ENCODE results near the gene SLC6A12. TPM values are rescaled to one million over a fixed set of nuclear protein-coding genes. Genes with fewer than 3 reads are reported as not detected.

The SLC6A12 gene
- not detected for total RNA-seq

DNA sequence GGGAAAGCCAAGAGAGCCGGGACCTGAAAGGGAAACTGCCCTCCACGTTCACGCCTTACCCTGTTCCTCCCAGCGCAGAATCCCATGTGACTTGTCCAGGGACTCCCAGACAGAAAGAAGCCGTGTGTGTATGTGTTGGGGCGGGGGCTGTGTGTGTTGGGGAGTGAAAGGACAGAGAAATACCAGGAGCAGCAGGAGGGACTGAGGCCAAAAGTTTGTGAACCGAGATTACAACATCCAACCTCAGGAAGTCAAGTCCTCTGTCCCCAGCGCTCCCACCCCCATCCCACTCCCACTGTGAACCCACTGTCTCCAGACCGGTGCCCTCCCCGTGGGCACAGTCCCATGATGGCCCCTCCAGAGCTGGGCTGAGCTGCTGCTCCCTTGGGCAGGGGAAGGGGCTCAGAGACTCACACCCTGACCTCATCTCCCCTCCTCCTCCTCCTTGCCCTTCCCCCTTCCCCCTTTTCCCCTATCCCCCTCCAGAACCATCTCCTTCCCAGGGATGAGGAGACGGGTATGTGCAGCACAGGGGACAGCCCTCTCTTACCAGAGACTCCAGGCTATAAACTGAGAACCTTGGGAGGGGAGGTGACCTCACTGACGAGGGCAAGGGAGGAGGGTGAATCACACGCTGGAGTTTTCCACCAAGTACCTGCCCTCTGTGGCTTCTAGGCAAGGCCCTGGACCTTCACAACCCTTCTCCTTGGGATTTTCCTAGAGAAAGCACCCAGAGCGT, at the start of gene SLC6A12:
TSS of gene SLC6A12 (minus strand) at position 155 of the 739 bp plus-strand sequence. CDS start 4,171 bp downstream, outside the sequence.
- Mint-ChIP-seq H3K27ac (no peak within 1 kb of the TSS), H3K36me3 (ENCODE audit: low read depth) (no peaks in the 10 kb centered on the region), H3K4me1 (ENCODE audit: low read depth) (no peaks in the 10 kb centered on the region), H3K27me3 (ENCODE audit: low read depth) (peaks cover 12% of the 10 kb centered on the region), H3K9me3 (ENCODE audit: insufficient read depth) (no peaks in the 10 kb centered on the region), H3K4me3 (no peak within 1 kb of the TSS)
- POLR2A ChIA-PET, result no interaction called here
- DNase-seq (no peak), ATAC-seq (no peak)
- CTCF ChIA-PET, result interaction anchor here (1.6 kb wide), 1 partner anchor 25 kb away, joined by 6 read pairs; no protein-coding TSS in a partner anchor

- DNase-seq (no peak), ATAC-seq (no peak)
- Mint-ChIP-seq H3K4me1 (ENCODE audit: low read depth) (peaks cover 14% of the 10 kb centered on the region), H3K9me3 (ENCODE audit: insufficient read depth) (no peaks in the 10 kb centered on the region), H3K36me3 (ENCODE audit: low read depth) (no peaks in the 10 kb centered on the region), H3K27ac (no peak overlapping the region), H3K4me3 (no peak overlapping the region), H3K27me3 (ENCODE audit: low read depth) (peaks cover 10% of the 10 kb centered on the region)
- POLR2A ChIA-PET, result interaction anchor here (0.5 kb wide), 1 partner anchor 18 kb away, joined by 4 read pairs; no protein-coding TSS in a partner anchor
- CTCF ChIA-PET, result interaction anchor here (1.2 kb wide), 1 partner anchor 43 kb away, joined by 3 read pairs; no protein-coding TSS in a partner anchor
These were observed 49.6 kb upstream of the SLC6A12 start for GRCh38 chr12:263574-263973.

GRCh38 chr12:262817-263216, 48.9 kb upstream of the SLC6A12 start, which contains the start of gene SLC6A13:
SLC6A13 (minus strand) TSS chr12:262836; CDS start chr12:260052, 2,784 bp downstream.
- H3K27me3 Mint-ChIP-seq (ENCODE audit: low read depth), result peaks cover 14% of the 10 kb centered on the region
- peaks cover 14% of the 10 kb centered on the region for H3K4me1 Mint-ChIP-seq (ENCODE audit: low read depth)
- no peak for ATAC-seq
- H3K27ac Mint-ChIP-seq, result no peak within 1 kb of the TSS
- H3K36me3 Mint-ChIP-seq (ENCODE audit: low read depth), result no peaks in the 10 kb centered on the region
- no peak within 1 kb of the TSS for H3K4me3 Mint-ChIP-seq
- ChIA-PET POLR2A (interaction anchor here (0.5 kb wide), 1 partner anchor 19 kb away, joined by 4 read pairs; no protein-coding TSS in a partner anchor), CTCF (interaction anchor here (1.2 kb wide), 1 partner anchor 42 kb away, joined by 3 read pairs; no protein-coding TSS in a partner anchor)
- no peaks in the 10 kb centered on the region for H3K9me3 Mint-ChIP-seq (ENCODE audit: insufficient read depth)
- DNase-seq, result no peak

DNA sequence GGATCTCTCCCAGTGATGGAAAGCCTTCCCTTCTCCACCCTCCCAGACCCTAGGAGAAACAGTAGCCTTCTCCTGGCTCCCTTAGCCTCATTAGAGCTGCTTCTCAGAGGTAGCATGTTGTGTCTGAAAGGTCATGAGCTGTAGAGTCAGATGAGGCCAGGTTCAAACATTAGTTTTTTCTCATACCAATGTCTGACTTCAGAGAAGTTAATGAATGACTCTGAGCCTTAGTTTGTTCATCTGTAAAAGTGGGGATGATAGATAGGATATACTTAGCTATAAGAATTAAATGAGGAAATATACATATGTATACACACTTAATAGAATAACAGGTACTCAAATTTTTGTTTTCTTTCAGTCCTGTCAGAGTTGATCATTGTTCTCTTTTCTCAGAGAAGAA, 48.2 kb upstream of the SLC6A12 start:
- H3K27ac Mint-ChIP-seq, result no peak overlapping the region
- POLR2A ChIA-PET, result no interaction called here
- H3K4me1 Mint-ChIP-seq (ENCODE audit: low read depth), result peaks cover 14% of the 10 kb centered on the region

DNA sequence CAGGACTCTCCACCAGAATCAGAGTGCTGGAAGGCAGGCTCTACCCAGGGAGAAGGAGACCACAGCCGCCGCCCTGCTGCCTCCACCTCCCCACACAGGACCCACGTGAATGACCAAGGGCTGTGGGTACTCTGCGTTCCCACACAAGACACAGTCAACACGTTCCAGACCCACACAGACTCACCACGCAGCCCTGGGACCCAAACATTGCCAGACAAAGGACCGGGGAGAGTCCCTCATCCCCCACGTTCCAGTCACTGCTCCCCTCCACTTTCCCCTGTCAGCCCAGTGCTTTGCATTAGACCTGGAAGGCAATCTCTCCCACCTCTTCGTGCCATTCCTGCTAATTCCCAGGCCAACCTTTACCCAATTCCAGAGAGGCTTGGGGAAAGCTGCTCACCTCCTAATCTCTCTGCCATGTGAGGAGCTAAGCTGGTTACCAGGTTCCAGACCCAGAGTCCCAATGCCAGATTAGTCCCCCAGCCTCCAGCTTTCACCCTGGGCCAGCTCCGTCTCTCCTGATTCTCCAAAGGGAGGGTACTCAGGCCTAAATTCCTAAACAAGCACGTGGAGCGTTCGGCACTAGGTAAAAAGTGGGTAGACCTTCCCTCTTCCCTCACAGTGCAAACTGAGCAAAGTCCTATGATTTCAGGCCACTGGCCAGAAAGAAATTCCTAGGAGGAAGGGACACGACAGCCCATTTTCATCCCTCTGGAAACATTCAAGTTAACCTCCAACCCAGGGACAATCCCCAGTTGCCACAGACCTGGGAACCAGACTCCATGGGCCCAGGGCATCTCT, 43.8 kb upstream of the SLC6A12 start:
- Mint-ChIP-seq H3K4me3 (no peak overlapping the region), H3K27ac (no peak overlapping the region), H3K9me3 (ENCODE audit: insufficient read depth) (no peaks in the 10 kb centered on the region), H3K27me3 (ENCODE audit: low read depth) (peaks cover 13% of the 10 kb centered on the region), H3K4me1 (ENCODE audit: low read depth) (no peaks in the 10 kb centered on the region), H3K36me3 (ENCODE audit: low read depth) (no peaks in the 10 kb centered on the region)
- ChIA-PET CTCF (no interaction called here), POLR2A (no interaction called here)
- DNase-seq (no peak), ATAC-seq (no peak)

More for the DNA sequence above, 48.2 kb upstream of the SLC6A12 start:
- H3K4me3 Mint-ChIP-seq, result no peak overlapping the region
- no peaks in the 10 kb centered on the region for H3K9me3 Mint-ChIP-seq (ENCODE audit: insufficient read depth)
- peaks cover 14% of the 10 kb centered on the region for H3K27me3 Mint-ChIP-seq (ENCODE audit: low read depth)
- no peak for DNase-seq
- no peak for ATAC-seq
- H3K36me3 Mint-ChIP-seq (ENCODE audit: low read depth), result no peaks in the 10 kb centered on the region
- CTCF ChIA-PET, result interaction anchor here (1.5 kb wide), 1 partner anchor 42 kb away, joined by 3 read pairs; no protein-coding TSS in a partner anchor

DNA sequence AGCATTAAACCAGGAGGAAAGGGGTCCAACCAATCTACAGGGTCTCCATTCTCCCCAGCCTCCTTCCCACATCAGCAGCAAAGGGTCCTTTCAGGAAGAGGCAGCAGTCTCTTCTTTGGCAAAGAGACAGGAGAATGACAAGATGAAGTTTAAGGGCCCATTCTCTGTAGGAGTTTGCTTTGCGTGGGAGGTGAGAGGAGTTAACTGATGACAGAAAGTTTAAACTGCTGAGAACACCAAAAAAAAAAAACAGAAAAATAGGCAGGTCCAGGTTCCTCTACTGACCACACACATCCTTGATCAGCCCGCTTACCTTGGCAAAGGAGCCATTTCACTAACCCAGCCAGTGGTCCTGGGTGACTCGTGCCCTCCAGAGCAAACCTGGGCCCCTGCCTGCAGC, 43.0 kb upstream of the SLC6A12 start:
- Mint-ChIP-seq H3K36me3 (ENCODE audit: low read depth) (no peaks in the 10 kb centered on the region), H3K4me1 (ENCODE audit: low read depth) (no peaks in the 10 kb centered on the region), H3K9me3 (ENCODE audit: insufficient read depth) (no peaks in the 10 kb centered on the region), H3K4me3 (no peak overlapping the region), H3K27ac (no peak overlapping the region), H3K27me3 (ENCODE audit: low read depth) (peaks cover 11% of the 10 kb centered on the region)
- no peak for DNase-seq
- ChIA-PET POLR2A (no interaction called here), CTCF (no interaction called here)
- ATAC-seq, result no peak

DNA sequence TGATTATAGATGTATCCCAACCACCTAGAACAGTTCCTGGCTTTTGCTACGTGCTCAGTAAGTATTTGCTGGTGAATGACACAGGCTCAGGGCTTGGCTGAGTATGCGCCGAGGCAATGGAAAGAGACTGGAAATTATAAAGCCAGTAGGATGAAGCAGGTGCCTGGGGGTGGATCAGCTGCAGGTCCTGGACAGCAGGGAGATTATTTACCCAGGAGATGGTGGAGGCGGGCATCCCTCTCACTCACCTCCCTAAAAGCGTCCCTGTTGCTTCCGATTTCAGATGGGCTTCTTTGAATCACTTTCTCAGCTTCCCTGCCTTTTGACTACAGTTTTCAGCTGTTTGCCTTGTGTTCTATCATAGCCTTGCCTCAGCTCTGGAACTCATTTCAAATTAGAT, 42.3 kb upstream of the SLC6A12 start:
- Mint-ChIP-seq H3K4me3 (no peak overlapping the region), H3K9me3 (ENCODE audit: insufficient read depth) (no peaks in the 10 kb centered on the region), H3K36me3 (ENCODE audit: low read depth) (no peaks in the 10 kb centered on the region), H3K27ac (no peak overlapping the region), H3K27me3 (ENCODE audit: low read depth) (peaks cover 11% of the 10 kb centered on the region), H3K4me1 (ENCODE audit: low read depth) (no peaks in the 10 kb centered on the region)
- POLR2A ChIA-PET, result no interaction called here
- ATAC-seq, result no peak
- CTCF ChIA-PET, result no interaction called here
- DNase-seq, result no peak

- H3K9me3 Mint-ChIP-seq (ENCODE audit: insufficient read depth), result no peaks in the 10 kb centered on the region
- no peaks in the 10 kb centered on the region for H3K36me3 Mint-ChIP-seq (ENCODE audit: low read depth)
- ATAC-seq (no peak), DNase-seq (no peak)
- POLR2A ChIA-PET, result no interaction called here
- no peak overlapping the region for H3K27ac Mint-ChIP-seq
- no peak overlapping the region for H3K4me3 Mint-ChIP-seq
- CTCF ChIA-PET, result no interaction called here
- no peaks in the 10 kb centered on the region for H3K4me1 Mint-ChIP-seq (ENCODE audit: low read depth)
- H3K27me3 Mint-ChIP-seq (ENCODE audit: low read depth), result peaks cover 10% of the 10 kb centered on the region
These were observed 41.0 kb upstream of the SLC6A12 start for GRCh38 chr12:254912-255311.

DNA sequence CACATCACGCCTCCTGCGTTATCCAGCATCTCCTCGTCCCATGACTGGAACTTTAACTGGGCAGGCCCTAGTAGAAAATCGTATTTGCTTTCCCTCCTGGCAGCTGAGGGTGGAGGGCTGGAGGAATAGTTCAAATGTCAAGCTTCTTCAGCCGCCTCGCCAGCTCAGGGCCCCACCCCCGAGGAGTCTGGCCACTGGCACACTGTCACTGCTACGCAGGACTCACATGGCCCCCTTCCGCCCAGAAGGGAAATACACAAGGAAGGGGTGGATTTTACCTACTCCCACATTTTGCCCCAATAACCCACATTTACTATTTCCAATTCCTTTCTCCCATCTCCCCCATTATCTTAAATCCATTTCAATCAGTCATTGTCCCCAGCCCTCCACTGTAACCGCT, 40.1 kb upstream of the SLC6A12 start:
- DNase-seq (no peak), ATAC-seq (no peak)
- Mint-ChIP-seq H3K27me3 (ENCODE audit: low read depth) (peaks cover 10% of the 10 kb centered on the region), H3K27ac (no peak overlapping the region), H3K9me3 (ENCODE audit: insufficient read depth) (no peaks in the 10 kb centered on the region), H3K36me3 (ENCODE audit: low read depth) (no peaks in the 10 kb centered on the region), H3K4me1 (ENCODE audit: low read depth) (no peaks in the 10 kb centered on the region), H3K4me3 (no peak overlapping the region)
- POLR2A ChIA-PET, result no interaction called here
- CTCF ChIA-PET, result no interaction called here

DNA sequence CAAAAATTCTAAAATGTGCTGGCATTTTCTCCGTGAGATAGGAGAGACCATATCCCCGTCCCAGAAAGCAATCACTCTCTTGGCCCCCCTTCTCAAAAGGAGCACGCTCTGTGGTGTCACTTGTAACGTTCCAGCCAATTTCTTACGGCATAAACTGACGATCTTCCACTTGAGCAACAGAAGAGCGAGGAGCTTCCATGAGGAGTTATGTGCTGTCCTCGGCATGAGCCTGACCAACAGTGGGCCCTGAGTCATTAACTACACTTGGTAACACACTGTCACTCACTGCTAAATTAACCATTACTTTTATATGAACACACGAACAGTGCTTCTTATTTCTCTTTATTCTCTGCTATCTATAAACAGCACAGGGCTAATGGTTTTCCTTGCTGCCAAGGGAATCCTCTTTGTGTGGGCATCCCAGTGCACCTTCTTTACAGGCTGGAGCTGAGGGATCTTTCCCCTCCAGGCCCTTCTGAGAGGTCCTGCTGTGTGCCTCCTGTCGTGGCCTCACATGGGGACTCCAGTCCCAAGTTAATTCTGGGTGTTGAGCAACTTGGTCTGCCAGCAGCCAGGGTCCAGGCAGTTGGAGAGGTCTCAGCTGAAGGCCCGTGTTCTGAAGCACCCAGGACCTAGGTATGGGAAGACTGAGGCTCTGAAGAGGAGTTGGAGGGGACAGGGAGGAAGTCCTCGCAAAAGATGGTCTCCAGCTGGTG, 39.3 kb upstream of the SLC6A12 start:
- ChIA-PET CTCF (no interaction called here), POLR2A (no interaction called here)
- H3K4me1 Mint-ChIP-seq (ENCODE audit: low read depth), result no peaks in the 10 kb centered on the region
- H3K27ac Mint-ChIP-seq, result no peak overlapping the region
- no peak overlapping the region for H3K4me3 Mint-ChIP-seq
- ATAC-seq (no peak), DNase-seq (no peak)
- no peaks in the 10 kb centered on the region for H3K36me3 Mint-ChIP-seq (ENCODE audit: low read depth)
- H3K9me3 Mint-ChIP-seq (ENCODE audit: insufficient read depth), result no peaks in the 10 kb centered on the region
- peaks cover 9% of the 10 kb centered on the region for H3K27me3 Mint-ChIP-seq (ENCODE audit: low read depth)

GRCh38 chr12:252636-253035, 38.7 kb upstream of the SLC6A12 start:
- POLR2A ChIA-PET, result no interaction called here
- no peak for DNase-seq
- Mint-ChIP-seq H3K27me3 (ENCODE audit: low read depth) (peaks cover 8% of the 10 kb centered on the region), H3K4me3 (no peak overlapping the region), H3K27ac (no peak overlapping the region), H3K4me1 (ENCODE audit: low read depth) (no peaks in the 10 kb centered on the region), H3K9me3 (ENCODE audit: insufficient read depth) (peaks cover 3% of the 10 kb centered on the region), H3K36me3 (ENCODE audit: low read depth) (no peaks in the 10 kb centered on the region)
- ATAC-seq, result no peak
- CTCF ChIA-PET, result no interaction called here

DNA sequence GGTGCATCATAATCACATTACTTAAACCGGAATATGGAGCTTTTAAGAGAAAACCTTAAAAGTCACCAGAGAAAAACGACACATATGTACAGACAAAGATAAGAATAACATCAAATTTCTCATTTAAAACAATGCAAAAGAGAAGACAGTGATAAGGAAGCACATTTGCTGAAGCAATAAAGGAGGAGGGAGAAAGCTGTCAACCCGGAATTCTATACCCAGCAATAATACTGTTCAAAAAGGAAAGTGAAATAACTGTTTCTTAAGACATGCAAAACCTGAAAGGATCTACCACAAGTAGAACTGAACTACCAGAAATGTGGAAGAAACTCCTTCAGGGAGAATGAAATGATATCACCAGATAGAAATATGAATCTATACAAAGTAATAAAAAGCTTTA, 33.3 kb upstream of the SLC6A12 start:
- no peaks in the 10 kb centered on the region for H3K36me3 Mint-ChIP-seq (ENCODE audit: low read depth)
- H3K27ac Mint-ChIP-seq, result no peak overlapping the region
- H3K4me3 Mint-ChIP-seq, result no peak overlapping the region
- ChIA-PET CTCF (no interaction called here), POLR2A (interaction anchor here (0.5 kb wide), 1 partner anchor 34 kb away, joined by 3 read pairs; no protein-coding TSS in a partner anchor)
- ATAC-seq (no peak), DNase-seq (no peak)
- H3K4me1 Mint-ChIP-seq (ENCODE audit: low read depth), result no peaks in the 10 kb centered on the region
- peaks cover 7% of the 10 kb centered on the region for H3K9me3 Mint-ChIP-seq (ENCODE audit: insufficient read depth)
- H3K27me3 Mint-ChIP-seq (ENCODE audit: low read depth), result peaks cover 3% of the 10 kb centered on the region

Data from activated CD8-positive, alpha-beta T cell treated with anti-CD3 and anti-CD28 coated beads, Interleukin-2, amount 10 ng/mL, durations not matched to agents 7 days and 5 days (primary cell).